GM18517 (cell line): ENCODE results near the gene STX7.
A peak's percentile ranks its signal among the peaks of the same experiment; 100 is the strongest.

Experiments
- ATAC-seq: cut with Tn5 transposase; IDR thresholded peaks from one replicate; pipeline ENCODE4 v1.9.1; 2021; ENCODE audit warnings: mild to moderate bottlenecking, moderate library complexity; ENCODE audit not compliant: unreplicated experiment

STX7 gene

GRCh38 chr6:132478674-132479073, 34.2 kb downstream of the STX7 start:
- ATAC-seq, result no peak

- ATAC-seq, result no peak
Measured at GRCh38 chr6:132478266-132478665, 34.6 kb downstream of the STX7 start.

- ATAC-seq, result no peak
Measured at GRCh38 chr6:132476688-132477087, 36.2 kb downstream of the STX7 start.

- ATAC-seq, result no peak
Measured at GRCh38 chr6:132475925-132476324, 37.0 kb downstream of the STX7 start.

GRCh38 chr6:132471787-132472186, 41.1 kb downstream of the STX7 start:
- ATAC-seq, result no peak

- no peak for ATAC-seq
Measured at GRCh38 chr6:132466952-132467351, 46.0 kb downstream of the STX7 start.

- peak; percentile 87 for ATAC-seq
Measured at GRCh38 chr6:132465530-132466485, 47.1 kb downstream of the STX7 start.

- no peak for ATAC-seq
Measured at GRCh38 chr6:132464538-132465256, 48.2 kb downstream of the STX7 start.

GRCh38 chr6:132461958-132462357, 51.0 kb downstream of the STX7 start:
- no peak for ATAC-seq

GRCh38 chr6:132459605-132459952, 53.3 kb downstream of the STX7 start:
- no peak for ATAC-seq

- no peak for ATAC-seq
Measured at GRCh38 chr6:132458887-132459604, 53.9 kb downstream of the STX7 start.

- ATAC-seq, result peak; percentile 92
Measured at GRCh38 chr6:132456700-132457143, 56.2 kb downstream of the STX7 start.

- ATAC-seq, result no peak
Measured at GRCh38 chr6:132446855-132447241, 66.1 kb downstream of the STX7 start.

- ATAC-seq, result no peak
Measured at GRCh38 chr6:132446141-132446854, 66.6 kb downstream of the STX7 start.

- no peak for ATAC-seq
Measured at GRCh38 chr6:132445201-132445951, 67.5 kb downstream of the STX7 start.

- ATAC-seq, result no peak
Measured at GRCh38 chr6:132443206-132443605, 69.7 kb downstream of the STX7 start.

GRCh38 chr6:132430110-132430509, 82.8 kb downstream of the STX7 start:
- ATAC-seq, result no peak

GRCh38 chr6:132425176-132425575, 87.7 kb downstream of the STX7 start:
- ATAC-seq, result no peak

- no peak for ATAC-seq
Measured at GRCh38 chr6:132423839-132424238, 89.1 kb downstream of the STX7 start.
